ENCODE results near the gene TBXA2R. TPM values are rescaled to one million over a fixed set of nuclear protein-coding genes. Genes with fewer than 3 reads are reported as not detected.

The TBXA2R gene
- total and polyA plus RNA-seq, 2 experiments from 2014 or later, result 0.42 to 0.73 TPM

GRCh38 chr19:3565139-3565538 is 41.5 kb downstream of the TBXA2R start (continued):
- TF ChIP-seq ETS1 (IDR thresholded peaks at IDR 0.05) (no peak), ZNF114 (CRISPR knock-in tag; IDR thresholded peaks at IDR 0.05) (no peak), JUNB (IDR thresholded peaks at IDR 0.05; ENCODE audit: unreplicated experiment) (no peak)

- H3K4me3 Mint-ChIP-seq, result no peak overlapping the region
- H3K27me3 ChIP-seq (ENCODE audit: insufficient read depth), result no peaks in the 10 kb centered on the region
- TF ChIP-seq, protein P1, sequence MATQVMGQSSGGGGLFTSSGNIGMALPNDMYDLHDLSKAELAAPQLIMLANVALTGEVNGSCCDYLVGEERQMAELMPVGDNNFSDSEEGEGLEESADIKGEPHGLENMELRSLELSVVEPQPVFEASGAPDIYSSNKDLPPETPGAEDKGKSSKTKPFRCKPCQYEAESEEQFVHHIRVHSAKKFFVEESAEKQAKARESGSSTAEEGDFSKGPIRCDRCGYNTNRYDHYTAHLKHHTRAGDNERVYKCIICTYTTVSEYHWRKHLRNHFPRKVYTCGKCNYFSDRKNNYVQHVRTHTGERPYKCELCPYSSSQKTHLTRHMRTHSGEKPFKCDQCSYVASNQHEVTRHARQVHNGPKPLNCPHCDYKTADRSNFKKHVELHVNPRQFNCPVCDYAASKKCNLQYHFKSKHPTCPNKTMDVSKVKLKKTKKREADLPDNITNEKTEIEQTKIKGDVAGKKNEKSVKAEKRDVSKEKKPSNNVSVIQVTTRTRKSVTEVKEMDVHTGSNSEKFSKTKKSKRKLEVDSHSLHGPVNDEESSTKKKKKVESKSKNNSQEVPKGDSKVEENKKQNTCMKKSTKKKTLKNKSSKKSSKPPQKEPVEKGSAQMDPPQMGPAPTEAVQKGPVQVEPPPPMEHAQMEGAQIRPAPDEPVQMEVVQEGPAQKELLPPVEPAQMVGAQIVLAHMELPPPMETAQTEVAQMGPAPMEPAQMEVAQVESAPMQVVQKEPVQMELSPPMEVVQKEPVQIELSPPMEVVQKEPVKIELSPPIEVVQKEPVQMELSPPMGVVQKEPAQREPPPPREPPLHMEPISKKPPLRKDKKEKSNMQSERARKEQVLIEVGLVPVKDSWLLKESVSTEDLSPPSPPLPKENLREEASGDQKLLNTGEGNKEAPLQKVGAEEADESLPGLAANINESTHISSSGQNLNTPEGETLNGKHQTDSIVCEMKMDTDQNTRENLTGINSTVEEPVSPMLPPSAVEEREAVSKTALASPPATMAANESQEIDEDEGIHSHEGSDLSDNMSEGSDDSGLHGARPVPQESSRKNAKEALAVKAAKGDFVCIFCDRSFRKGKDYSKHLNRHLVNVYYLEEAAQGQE (IDR thresholded peaks at IDR 0.05; ENCODE audit: unreplicated experiment), result no peak
- TF ChIP-seq POLR2AphosphoS5 (IDR thresholded peaks at IDR 0.05; ENCODE audit: low read depth) (no peak), EZH2 (IDR thresholded peaks at IDR 0.05; ENCODE audit: low read depth, unreplicated experiment) (no peak), ETS1 (IDR thresholded peaks at IDR 0.05) (no peak), NANOG (IDR thresholded peaks at IDR 0.05; ENCODE audit: borderline replicate concordance) (no peak), JUNB (IDR thresholded peaks at IDR 0.05; ENCODE audit: unreplicated experiment) (no peak), ZNF331 (CRISPR knock-in tag; IDR thresholded peaks at IDR 0.05; ENCODE audit: low read depth) (no peak)
- TF ChIP-seq, protein P2, sequence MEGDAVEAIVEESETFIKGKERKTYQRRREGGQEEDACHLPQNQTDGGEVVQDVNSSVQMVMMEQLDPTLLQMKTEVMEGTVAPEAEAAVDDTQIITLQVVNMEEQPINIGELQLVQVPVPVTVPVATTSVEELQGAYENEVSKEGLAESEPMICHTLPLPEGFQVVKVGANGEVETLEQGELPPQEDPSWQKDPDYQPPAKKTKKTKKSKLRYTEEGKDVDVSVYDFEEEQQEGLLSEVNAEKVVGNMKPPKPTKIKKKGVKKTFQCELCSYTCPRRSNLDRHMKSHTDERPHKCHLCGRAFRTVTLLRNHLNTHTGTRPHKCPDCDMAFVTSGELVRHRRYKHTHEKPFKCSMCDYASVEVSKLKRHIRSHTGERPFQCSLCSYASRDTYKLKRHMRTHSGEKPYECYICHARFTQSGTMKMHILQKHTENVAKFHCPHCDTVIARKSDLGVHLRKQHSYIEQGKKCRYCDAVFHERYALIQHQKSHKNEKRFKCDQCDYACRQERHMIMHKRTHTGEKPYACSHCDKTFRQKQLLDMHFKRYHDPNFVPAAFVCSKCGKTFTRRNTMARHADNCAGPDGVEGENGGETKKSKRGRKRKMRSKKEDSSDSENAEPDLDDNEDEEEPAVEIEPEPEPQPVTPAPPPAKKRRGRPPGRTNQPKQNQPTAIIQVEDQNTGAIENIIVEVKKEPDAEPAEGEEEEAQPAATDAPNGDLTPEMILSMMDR (conservative IDR thresholded peaks at IDR 0.05; ENCODE audit: low read depth in 2 of 2), result no peak
- H3K9me3 Mint-ChIP-seq, result no peaks in the 10 kb centered on the region
- no peak overlapping the region for H3K27ac ChIP-seq (ENCODE audit: low read depth)
- H3K36me3 Mint-ChIP-seq (ENCODE audit: low read depth), result no peaks in the 10 kb centered on the region
- ATAC-seq (no peak), DNase-seq (ENCODE audit: low spot score) (no peak)
- H3K9me2 ChIP-seq (ENCODE audit: insufficient read depth), result no peaks in the 10 kb centered on the region
- H3F3A ChIP-seq (replicated peaks; ENCODE audit: low read depth), result no peaks in the 10 kb centered on the region
- H3K79me2 ChIP-seq (replicated peaks; ENCODE audit: insufficient read depth), result no peaks in the 10 kb centered on the region
- no peak overlapping the region for H3K4me3 ChIP-seq
- H4K20me1 ChIP-seq (replicated peaks; ENCODE audit: insufficient read depth), result no peaks in the 10 kb centered on the region; the same call in 1 of the 2 replicates
- H3K36me3 ChIP-seq (ENCODE audit: insufficient read depth), result no peaks in the 10 kb centered on the region
- peaks cover 1% of the 10 kb centered on the region for H3K27me3 Mint-ChIP-seq (ENCODE audit: insufficient read depth, low read depth, poor library complexity)
- H3K4me1 Mint-ChIP-seq, result no peaks in the 10 kb centered on the region
- H2AFZ ChIP-seq, result no peak overlapping the region
- no peak overlapping the region for H3K27ac Mint-ChIP-seq
- no peaks in the 10 kb centered on the region for H3K4me1 ChIP-seq (ENCODE audit: insufficient read depth)
- no peak overlapping the region for H3K4me2 ChIP-seq
Measured at GRCh38 chr19:3563709-3564524, 42.8 kb downstream of the TBXA2R start.

Data from GM23338 (cell line).